ENCODE measurements around the gene UBE2J1. TPM values are rescaled to one million over a fixed set of nuclear protein-coding genes. Genes with fewer than 3 reads are reported as not detected.

Gene UBE2J1
- polyA plus RNA-seq, 1 donor (not counting 4 experiments of a cell fraction or from before 2014, with no cell fraction given): 26.7 TPM

- dilution Hi-C loops (cut with MboI; ENCODE audit: extremely low pct_ligation_motif_present, low sequenced_read_pairs): no loop called here
- no peaks in the 10 kb centered on the region for H3K9me1 ChIP-seq (ENCODE audit: control insufficient read depth, extremely low read depth, insufficient read depth, low read length)
Observed at GRCh38 chr6:89361171-89361570, 8.6 kb upstream of the UBE2J1 start.

GRCh38 chr6:89360415-89360999 is 8.0 kb upstream of the UBE2J1 start:
- Histone ChIP-seq H3K79me2 (ENCODE audit: control insufficient read depth, insufficient read depth, low read length) (no peaks in the 10 kb centered on the region), H3K4me3 (ENCODE audit: control insufficient read depth in 2 of 3, extremely low read depth in 1 of 3, insufficient read depth in 2 of 3, low read depth in 1 of 3, low read length in 3 of 3) (no peak overlapping the region), H3K4me2 (ENCODE audit: control insufficient read depth, extremely low read depth, insufficient read depth, low read depth, low read length) (no peak overlapping the region), H3K27ac (ENCODE audit: control insufficient read depth, insufficient read depth, low read length) (no peak overlapping the region), H3K9me3 (ENCODE audit: control insufficient read depth, low read depth, low read length) (no peaks in the 10 kb centered on the region), H3K36me3 (ENCODE audit: control insufficient read depth in 2 of 2, extremely low read depth in 1 of 2, insufficient read depth in 2 of 2, low read length in 2 of 2) (no peaks in the 10 kb centered on the region), H3K27me3 (ENCODE audit: control insufficient read depth, extremely low read depth, insufficient read depth, low read length) (peaks cover 4% of the 10 kb centered on the region), H3K4me1 (ENCODE audit: control insufficient read depth, extremely low read depth, insufficient read depth, low read length) (no peaks in the 10 kb centered on the region), H3K9me1 (ENCODE audit: control insufficient read depth, extremely low read depth, insufficient read depth, low read length) (no peaks in the 10 kb centered on the region), H3K9ac (ENCODE audit: control insufficient read depth, extremely low read depth, insufficient read depth, low read length) (no peak overlapping the region), H2AFZ (ENCODE audit: control insufficient read depth, low read length) (no peak overlapping the region), H4K20me1 (ENCODE audit: control insufficient read depth, extremely low read depth, insufficient read depth, low read length) (no peaks in the 10 kb centered on the region)
- dilution Hi-C loops (cut with MboI; ENCODE audit: extremely low pct_ligation_motif_present, low sequenced_read_pairs): no loop called here
- FAIRE-seq (no peak), DNase-seq (ENCODE audit: low read depth, low spot score) (no peak)
- TF ChIP-seq EZH2 (IDR thresholded peaks at IDR 0.05; ENCODE audit: low read length): no peak
- no peak for TF ChIP-seq CTCF (optimal IDR thresholded peaks at IDR 0.05 in 1 of 3, IDR thresholded peaks at IDR 0.05 in 1 of 3, conservative IDR thresholded peaks at IDR 0.05 in 1 of 3; ENCODE audit: extremely low read depth in 1 of 3, insufficient read depth in 2 of 3, low read length in 3 of 3)

More at GRCh38 chr6:89361171-89361570, 8.6 kb upstream of the UBE2J1 start:
- H3K4me2 ChIP-seq (ENCODE audit: control insufficient read depth, extremely low read depth, insufficient read depth, low read depth, low read length): no peak overlapping the region
- H2AFZ ChIP-seq (ENCODE audit: control insufficient read depth, low read length): no peak overlapping the region
- TF ChIP-seq EZH2 (IDR thresholded peaks at IDR 0.05; ENCODE audit: low read length) (no peak), CTCF (optimal IDR thresholded peaks at IDR 0.05 in 1 of 3, IDR thresholded peaks at IDR 0.05 in 1 of 3, conservative IDR thresholded peaks at IDR 0.05 in 1 of 3; ENCODE audit: extremely low read depth in 1 of 3, insufficient read depth in 2 of 3, low read length in 3 of 3) (no peak)
- H3K4me3 ChIP-seq (ENCODE audit: control insufficient read depth in 2 of 3, extremely low read depth in 1 of 3, insufficient read depth in 2 of 3, low read depth in 1 of 3, low read length in 3 of 3): no peak overlapping the region
- H3K27me3 ChIP-seq (ENCODE audit: control insufficient read depth, extremely low read depth, insufficient read depth, low read length): peaks cover 4% of the 10 kb centered on the region
- no peaks in the 10 kb centered on the region for H3K4me1 ChIP-seq (ENCODE audit: control insufficient read depth, extremely low read depth, insufficient read depth, low read length)
- H3K9me3 ChIP-seq (ENCODE audit: control insufficient read depth, low read depth, low read length): no peaks in the 10 kb centered on the region
- no peaks in the 10 kb centered on the region for H3K79me2 ChIP-seq (ENCODE audit: control insufficient read depth, insufficient read depth, low read length)
- no peak for DNase-seq (ENCODE audit: low read depth, low spot score)
- H3K9ac ChIP-seq (ENCODE audit: control insufficient read depth, extremely low read depth, insufficient read depth, low read length): no peak overlapping the region
- no peaks in the 10 kb centered on the region for H4K20me1 ChIP-seq (ENCODE audit: control insufficient read depth, extremely low read depth, insufficient read depth, low read length)
- no peak overlapping the region for H3K27ac ChIP-seq (ENCODE audit: control insufficient read depth, insufficient read depth, low read length)
- no peaks in the 10 kb centered on the region for H3K36me3 ChIP-seq (ENCODE audit: control insufficient read depth in 2 of 2, extremely low read depth in 1 of 2, insufficient read depth in 2 of 2, low read length in 2 of 2)
- FAIRE-seq: no peak
